ENCODE measurements around the gene MARF1.

Gene MARF1

GRCh38 chr16:15641753-15642556 lies 999 bp downstream of the MARF1 start:
- DNase-seq (ENCODE audit: insufficient read length), result no peak
- TF ChIP-seq POLR2A (IDR thresholded peaks at IDR 0.05; ENCODE audit: low read depth, low read length) (no peak), TAF1 (IDR thresholded peaks at IDR 0.05; ENCODE audit: borderline replicate concordance, low read depth, low read length) (no peak)
- FAIRE-seq, result peak; percentile 44

- DNase-seq (ENCODE audit: insufficient read length) (no peak), FAIRE-seq (no peak)
- no peak for TF ChIP-seq TAF1 (IDR thresholded peaks at IDR 0.05; ENCODE audit: borderline replicate concordance, low read depth, low read length)
- no peak for TF ChIP-seq POLR2A (IDR thresholded peaks at IDR 0.05; ENCODE audit: low read depth, low read length)
- TF ChIP-seq POLR2AphosphoS5 (IDR thresholded peaks at IDR 0.05; ENCODE audit: low read depth, low read length), result no peak
These were observed 2.0 kb downstream of the MARF1 start for GRCh38 chr16:15640966-15641365.

- TF ChIP-seq POLR2A (IDR thresholded peaks at IDR 0.05; ENCODE audit: low read depth, low read length) (0 out of 2 replicates have a peak, but pooled peaks have one; percentile 31), TAF1 (IDR thresholded peaks at IDR 0.05; ENCODE audit: borderline replicate concordance, low read depth, low read length) (no peak)
- FAIRE-seq, result peak; percentile 81
These were observed 3.8 kb downstream of the MARF1 start for GRCh38 chr16:15639061-15639568.

GRCh38 chr16:15636392-15636873 lies 6.5 kb downstream of the MARF1 start:
- no peak for DNase-seq (ENCODE audit: insufficient read length)
- peak; percentile 78 for FAIRE-seq
- no peak for TF ChIP-seq TAF1 (IDR thresholded peaks at IDR 0.05; ENCODE audit: borderline replicate concordance, low read depth, low read length)
- TF ChIP-seq POLR2A (IDR thresholded peaks at IDR 0.05; ENCODE audit: low read depth, low read length), result peak; percentile 6; the same call in 1 of the 2 replicates

More at GRCh38 chr16:15639061-15639568, 3.8 kb downstream of the MARF1 start:
- no peak for DNase-seq (ENCODE audit: insufficient read length)

GRCh38 chr16:15635926-15636325 lies 7.0 kb downstream of the MARF1 start:
- TF ChIP-seq POLR2A (IDR thresholded peaks at IDR 0.05; ENCODE audit: low read depth, low read length) (no peak), POLR2AphosphoS5 (IDR thresholded peaks at IDR 0.05; ENCODE audit: low read depth, low read length) (no peak), TAF1 (IDR thresholded peaks at IDR 0.05; ENCODE audit: borderline replicate concordance, low read depth, low read length) (no peak)
- FAIRE-seq, result no peak
- DNase-seq (ENCODE audit: insufficient read length), result no peak

- no peak for FAIRE-seq
- TF ChIP-seq TAF1 (IDR thresholded peaks at IDR 0.05; ENCODE audit: borderline replicate concordance, low read depth, low read length), result no peak
- no peak for TF ChIP-seq POLR2A (IDR thresholded peaks at IDR 0.05; ENCODE audit: low read depth, low read length)
- no peak for TF ChIP-seq POLR2AphosphoS5 (IDR thresholded peaks at IDR 0.05; ENCODE audit: low read depth, low read length)
These were observed 11.1 kb downstream of the MARF1 start for GRCh38 chr16:15631730-15632409.

GRCh38 chr16:15621889-15622288 lies 21.1 kb downstream of the MARF1 start:
- DNase-seq (ENCODE audit: insufficient read length) (no peak), FAIRE-seq (no peak)
- TF ChIP-seq POLR2A (IDR thresholded peaks at IDR 0.05; ENCODE audit: low read depth, low read length) (no peak), POLR2AphosphoS5 (IDR thresholded peaks at IDR 0.05; ENCODE audit: low read depth, low read length) (no peak), TAF1 (IDR thresholded peaks at IDR 0.05; ENCODE audit: borderline replicate concordance, low read depth, low read length) (no peak)

More at GRCh38 chr16:15631730-15632409, 11.1 kb downstream of the MARF1 start:
- no peak for DNase-seq (ENCODE audit: insufficient read length)

GRCh38 chr16:15621456-15621855 lies 21.5 kb downstream of the MARF1 start:
- FAIRE-seq, result no peak
- no peak for DNase-seq (ENCODE audit: insufficient read length)
- no peak for TF ChIP-seq POLR2A (IDR thresholded peaks at IDR 0.05; ENCODE audit: low read depth, low read length)
- TF ChIP-seq POLR2AphosphoS5 (IDR thresholded peaks at IDR 0.05; ENCODE audit: low read depth, low read length), result no peak
- TF ChIP-seq TAF1 (IDR thresholded peaks at IDR 0.05; ENCODE audit: borderline replicate concordance, low read depth, low read length), result no peak

- no peak for DNase-seq (ENCODE audit: insufficient read length)
- TF ChIP-seq POLR2A (IDR thresholded peaks at IDR 0.05; ENCODE audit: low read depth, low read length) (no peak), POLR2AphosphoS5 (IDR thresholded peaks at IDR 0.05; ENCODE audit: low read depth, low read length) (no peak), TAF1 (IDR thresholded peaks at IDR 0.05; ENCODE audit: borderline replicate concordance, low read depth, low read length) (no peak)
- no peak for FAIRE-seq
These were observed 22.3 kb downstream of the MARF1 start for GRCh38 chr16:15620611-15621195.

- TF ChIP-seq TAF1 (IDR thresholded peaks at IDR 0.05; ENCODE audit: borderline replicate concordance, low read depth, low read length) (no peak), POLR2AphosphoS5 (IDR thresholded peaks at IDR 0.05; ENCODE audit: low read depth, low read length) (no peak), POLR2A (IDR thresholded peaks at IDR 0.05; ENCODE audit: low read depth, low read length) (no peak)
- DNase-seq (ENCODE audit: insufficient read length), result no peak
- no peak for FAIRE-seq
These were observed 24.6 kb downstream of the MARF1 start for GRCh38 chr16:15618392-15618791.

GRCh38 chr16:15617901-15618300 lies 25.1 kb downstream of the MARF1 start:
- FAIRE-seq (no peak), DNase-seq (ENCODE audit: insufficient read length) (no peak)
- no peak for TF ChIP-seq TAF1 (IDR thresholded peaks at IDR 0.05; ENCODE audit: borderline replicate concordance, low read depth, low read length)
- TF ChIP-seq POLR2A (IDR thresholded peaks at IDR 0.05; ENCODE audit: low read depth, low read length), result no peak
- no peak for TF ChIP-seq POLR2AphosphoS5 (IDR thresholded peaks at IDR 0.05; ENCODE audit: low read depth, low read length)

All from GM12892 (cell line).